Right lobe of liver (tissue), 6 donors: Measurements from ENCODE around the gene EXT2. TPM values are rescaled to one million over a fixed set of nuclear protein-coding genes. Genes with fewer than 3 reads are reported as not detected.

ENCODE experiments used
- ATAC-seq, 4 donors: fragments of 200-7000 bp; cut with Tn5 transposase; one replicate each; pipeline ENCODE4 v1.9.1; 2020; ENCODE audit warnings: mild to moderate bottlenecking in 4 of 4, moderate library complexity in 4 of 4
- DNase-seq, 3 donors: peaks; one replicate each; pipeline ENCODE4 v3.0.0-alpha.2; 2020
- H3K27ac ChIP-seq, 3 donors: fragments of 200-600 bp; one replicate each; pipeline ENCODE4 v1.8.0; 2022
- H3K27me3 ChIP-seq, 2 donors: fragments of 200-600 bp; one replicate each; pipeline ENCODE4 v1.8.0; 2022
- H3K36me3 ChIP-seq, 4 donors: fragments of 200-600 bp; sonication (generic) in 1 of 4; one replicate each; pipeline versions ENCODE4 v1.5.1 to v1.8.0; 2017 to 2022; ENCODE audit warnings: control low read depth in 1 of 4
- H3K4me1 ChIP-seq, 4 donors: fragments of 200-600 bp; sonication (generic) in 1 of 4; one replicate each; pipeline versions ENCODE4 v1.5.1 to v1.8.0; 2017 to 2022; ENCODE audit warnings: control low read depth in 1 of 4
- H3K4me3 ChIP-seq, 3 donors: fragments of 200-600 bp; one replicate each; pipeline ENCODE4 v1.8.0; 2022
- H3K9me3 ChIP-seq, 4 donors: fragments of 200-600 bp; sonication (generic) in 1 of 4; one replicate each; pipeline versions ENCODE4 v1.5.1 to v1.8.0; 2017 to 2022; ENCODE audit warnings: control low read depth in 1 of 4
- CTCF ChIP-seq, 4 donors: fragments of 200-600 bp in 3 of 4; fragments of 450-650 bp in 1 of 4; IDR thresholded peaks; one replicate each; pipeline versions ENCODE4 v1.5.1 to v1.8.0; 2016 to 2022; ENCODE audit warnings: antibody characterized with exemption in 4 of 4, mild to moderate bottlenecking in 2 of 4
- POLR2A ChIP-seq: fragments of 450-650 bp; IDR thresholded peaks from one replicate; pipeline ENCODE4 v1.6.1; 2017; ENCODE audit warnings: antibody characterized with exemption, mild to moderate bottlenecking
- WGBS: methylation state at CpG from one replicate; pipeline ENCODE4 v1.1.6; 2018; ENCODE audit warnings: low coverage, low lambda C conversion rate; ENCODE audit not compliant: insufficient coverage; ENCODE audit errors: missing lambda C conversion rate; 5-methylcytosine and 5-hydroxymethylcytosine counted together
- intact Hi-C, 2 donors: fragments of 100-400 bp; cut with DNase I; formaldehyde crosslinking; loops; one replicate each; pipeline versions ENCODE4 v1.11.2 to v1.14.1; 2022
- total RNA-seq, 6 experiments: library from RNA; depleted of rRNA in 2 of 6; stranded (reverse); fragments of >200 nt in 2 of 6; fragmentation: NEBNext Ultra II Directional in 3 of 6; extraction: Animal tissue kit (Norgen Biotek cat#: 25700) in 3 of 6; gene quantifications; one replicate each; pipeline versions ENCODE4 v1.1.0 to v1.2.4, GENCODE V29; 2016 to 2023
- donor health status: DM: no; HTN: yes; CAD: no.
- donor health status: DM: no; HTN: no; CAD: no.
- donor health status: DM: no; HTN: no; CAD: no.
- donor health status: DM: no; HTN: yes; CAD: no.
- donor health status: DM: no; HTN: yes; CAD: no.

EXT2 gene
- total RNA-seq, 6 experiments from 2014 or later: 21.9 to 31.3 (median 26.9) TPM

- ATAC-seq (no peak), DNase-seq (no peak)
- intact Hi-C loops: no loop called here
- H3K27ac ChIP-seq: no peak overlapping the region
- H3K4me1 ChIP-seq: no peaks in the 10 kb centered on the region
- TF ChIP-seq POLR2A (no peak), CTCF (IDR thresholded peaks at IDR 0.05) (no peak)
- no peak overlapping the region for H3K4me3 ChIP-seq
- H3K36me3 ChIP-seq: peaks cover 0 to 7% (median 0%) of the 10 kb centered on the region in 4 donors
- H3K27me3 ChIP-seq: no peaks in the 10 kb centered on the region
- no CpG with 5 or more reads among the region's 9 CpGs for WGBS
- H3K9me3 ChIP-seq: no peaks in the 10 kb centered on the region
Measured at GRCh38 chr11:44080951-44081350, 14.5 kb upstream of the EXT2 start.

GRCh38 chr11:44082645-44083044 lies 12.8 kb upstream of the EXT2 start:
- no peaks in the 10 kb centered on the region for H3K9me3 ChIP-seq
- 70% methylated on average over 3 of the region's 4 CpGs for WGBS
- no peak overlapping the region for H3K27ac ChIP-seq
- H3K4me3 ChIP-seq: no peak overlapping the region
- TF ChIP-seq CTCF (IDR thresholded peaks at IDR 0.05) (no peak), POLR2A (no peak)
- no peak for ATAC-seq
- H3K4me1 ChIP-seq: no peaks in the 10 kb centered on the region
- H3K36me3 ChIP-seq: peaks cover 0 to 7% (median 0%) of the 10 kb centered on the region in 4 donors
- H3K27me3 ChIP-seq: no peaks in the 10 kb centered on the region
- no peak for DNase-seq
- intact Hi-C loops: no loop called here

- Histone ChIP-seq H3K27me3 (no peaks in the 10 kb centered on the region), H3K4me3 (no peak overlapping the region), H3K4me1 (no peaks in the 10 kb centered on the region), H3K9me3 (no peaks in the 10 kb centered on the region), H3K27ac (no peak overlapping the region), H3K36me3 (peaks cover 0 to 4% (median 0%) of the 10 kb centered on the region in 4 donors)
- ATAC-seq (no peak), DNase-seq (no peak)
- WGBS: no CpG with 5 or more reads among the region's 10 CpGs
- TF ChIP-seq POLR2A (no peak), CTCF (IDR thresholded peaks at IDR 0.05) (no peak)
- intact Hi-C loops: no loop called here
Measured at GRCh38 chr11:44083433-44083832, 12.0 kb upstream of the EXT2 start.

GRCh38 chr11:44083906-44084305 lies 11.6 kb upstream of the EXT2 start:
- no peak for DNase-seq
- ATAC-seq: no peak
- H3K36me3 ChIP-seq: peaks cover 0 to 3% (median 0%) of the 10 kb centered on the region in 4 donors
- no peaks in the 10 kb centered on the region for H3K4me1 ChIP-seq
- intact Hi-C loops: no loop called here
- WGBS: 81% methylated on average over 4 of the region's 5 CpGs
- no peak overlapping the region for H3K4me3 ChIP-seq
- H3K27me3 ChIP-seq: no peaks in the 10 kb centered on the region
- no peak overlapping the region for H3K27ac ChIP-seq
- no peaks in the 10 kb centered on the region for H3K9me3 ChIP-seq
- TF ChIP-seq POLR2A (no peak), CTCF (IDR thresholded peaks at IDR 0.05) (no peak)

- no peak overlapping the region for H3K27ac ChIP-seq
- 100% methylated on average over 1 of the region's 1 CpG for WGBS
- intact Hi-C loops: no loop called here
- H3K4me1 ChIP-seq: no peaks in the 10 kb centered on the region
- H3K36me3 ChIP-seq: peaks cover 0 to 3% (median 0%) of the 10 kb centered on the region in 4 donors
- no peak overlapping the region for H3K4me3 ChIP-seq
- no peaks in the 10 kb centered on the region for H3K9me3 ChIP-seq
- DNase-seq (no peak), ATAC-seq (no peak)
- TF ChIP-seq POLR2A (no peak), CTCF (IDR thresholded peaks at IDR 0.05) (no peak)
- no peaks in the 10 kb centered on the region for H3K27me3 ChIP-seq
Measured at GRCh38 chr11:44085330-44085729, 10.1 kb upstream of the EXT2 start.
